Activated CD8-positive, alpha-beta memory T cell treated with anti-CD3 and anti-CD28 coated beads for 1 hour (primary cell): Measurements from ENCODE around the gene CDCP2.
"Not testable (repeated sequence)": the region's sequence is repeated elsewhere in the genome, so short reads cannot be mapped to it uniquely, and the experiment has no call there.

ENCODE experiments used
- DNase-seq, 2 donors: peaks; one replicate each; pipeline ENCODE4 v3.0.0-alpha.2; 2020; ENCODE audit warnings: low read depth in 1 of 2; ENCODE audit errors: extremely low read depth in 1 of 2

The CDCP2 gene

DNA sequence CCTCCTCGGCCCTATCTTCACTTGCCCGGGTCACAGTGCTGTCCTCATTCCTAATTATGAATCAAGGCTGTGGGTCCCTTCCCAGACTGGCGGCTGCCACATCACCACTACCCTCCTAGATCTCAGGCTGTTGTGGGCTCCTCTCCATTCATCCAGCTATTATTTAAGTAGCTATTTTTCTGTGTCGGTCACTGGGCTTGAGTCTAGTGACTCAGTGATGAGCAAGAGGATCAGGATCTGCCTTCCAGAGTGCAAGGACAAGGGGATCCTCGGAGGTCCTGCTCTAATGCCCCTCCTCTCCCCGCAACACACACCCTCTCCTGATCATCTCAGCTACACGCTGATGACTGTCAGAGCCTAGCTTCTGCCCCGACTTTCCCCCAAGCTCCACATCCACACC is 34.1 kb downstream of the CDCP2 start:
- no peak for DNase-seq

DNA sequence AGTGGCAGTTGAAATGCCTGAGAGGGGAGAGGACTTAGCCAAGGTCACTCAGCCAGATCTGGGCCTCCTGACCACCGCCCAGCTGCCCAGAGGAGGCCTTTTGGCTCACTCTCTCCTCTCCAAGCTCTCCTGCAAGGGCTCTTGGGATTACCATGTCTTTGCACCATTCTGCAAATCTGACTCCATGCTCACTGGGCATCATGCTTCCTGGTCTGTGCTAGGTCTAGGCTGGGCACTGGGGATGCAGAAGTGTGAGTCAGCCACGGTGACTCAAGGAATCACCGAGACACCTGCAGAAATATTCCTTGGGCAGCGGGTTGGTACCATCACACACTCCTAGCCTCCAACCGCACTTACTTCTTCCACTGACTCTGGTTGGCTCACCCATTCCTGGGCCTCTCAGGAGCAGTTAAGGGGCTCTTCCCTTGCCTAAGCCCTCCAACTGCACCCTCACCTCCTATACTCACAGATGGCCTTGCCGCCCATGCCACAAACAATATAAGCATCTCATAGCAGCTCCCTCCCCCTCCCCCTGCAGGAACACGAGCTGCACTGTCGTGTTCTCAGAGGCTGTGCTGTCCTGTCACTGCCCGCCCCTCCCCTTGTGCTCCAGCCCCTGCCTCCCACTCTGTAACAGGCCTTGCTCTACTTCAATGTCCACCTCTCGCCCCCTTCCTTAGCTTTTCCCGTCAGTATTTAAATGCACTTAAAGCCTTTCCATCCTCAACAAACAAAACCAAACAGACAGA is 34.8 kb downstream of the CDCP2 start:
- no peak for DNase-seq

DNA sequence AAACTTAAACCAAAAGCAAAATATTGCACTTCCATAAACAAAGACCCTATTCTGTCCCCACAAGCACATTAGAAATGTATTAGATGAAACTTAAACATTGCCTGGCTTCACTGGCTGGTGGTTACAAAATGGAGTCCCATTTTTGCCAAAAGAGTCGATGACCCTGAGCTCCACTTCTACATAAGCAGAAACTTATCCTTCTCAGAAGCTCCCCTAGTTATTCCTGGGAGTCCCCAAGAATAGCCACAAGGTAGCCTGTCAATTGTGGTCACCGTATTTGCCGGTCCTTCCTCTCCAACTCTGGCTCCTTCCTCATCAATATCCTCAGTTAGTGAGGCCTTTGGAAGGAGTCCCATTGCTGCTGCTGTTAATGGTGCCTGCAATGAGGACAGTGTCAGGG is 37.3 kb downstream of the CDCP2 start:
- no peak for DNase-seq

DNA sequence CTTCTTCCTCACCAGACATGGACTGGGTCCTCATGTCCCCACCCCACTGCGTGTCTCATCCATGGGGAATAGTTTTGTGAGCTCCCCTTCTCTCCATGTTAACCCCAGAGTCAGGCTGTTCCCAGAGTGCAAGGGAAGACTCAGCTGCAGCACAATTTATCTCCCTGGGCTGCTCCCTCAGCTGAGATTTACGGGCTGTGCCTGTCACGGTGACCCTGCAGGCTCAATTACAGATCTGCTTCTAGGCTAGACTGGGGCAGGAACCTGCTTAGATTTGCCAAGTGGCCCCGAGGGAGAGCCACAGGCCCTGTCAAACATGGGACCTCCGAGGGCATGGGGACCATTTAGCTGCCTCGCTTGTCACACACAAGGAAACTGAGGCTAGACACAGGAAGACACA is 37.8 kb downstream of the CDCP2 start:
- no peak for DNase-seq

DNA sequence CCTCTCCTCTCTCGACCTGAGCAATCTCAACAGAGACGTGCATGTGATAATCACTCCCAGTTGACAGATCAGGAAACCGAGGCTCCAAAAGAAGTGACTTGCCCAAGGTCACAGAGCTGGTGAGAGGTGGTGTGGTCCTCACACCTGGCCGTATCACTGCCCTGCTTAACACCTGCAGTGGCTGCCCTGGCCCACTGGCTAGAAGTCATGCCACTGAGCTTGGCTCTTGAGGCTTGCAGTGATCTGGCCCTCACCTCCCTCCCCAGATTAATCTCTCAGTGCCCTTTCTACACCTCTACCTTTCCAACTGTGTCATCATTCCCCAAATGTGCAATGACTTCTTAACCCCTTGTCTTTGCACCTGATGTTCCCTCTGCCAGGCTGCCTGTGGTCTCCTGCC is 38.8 kb downstream of the CDCP2 start:
- no peak for DNase-seq

DNA sequence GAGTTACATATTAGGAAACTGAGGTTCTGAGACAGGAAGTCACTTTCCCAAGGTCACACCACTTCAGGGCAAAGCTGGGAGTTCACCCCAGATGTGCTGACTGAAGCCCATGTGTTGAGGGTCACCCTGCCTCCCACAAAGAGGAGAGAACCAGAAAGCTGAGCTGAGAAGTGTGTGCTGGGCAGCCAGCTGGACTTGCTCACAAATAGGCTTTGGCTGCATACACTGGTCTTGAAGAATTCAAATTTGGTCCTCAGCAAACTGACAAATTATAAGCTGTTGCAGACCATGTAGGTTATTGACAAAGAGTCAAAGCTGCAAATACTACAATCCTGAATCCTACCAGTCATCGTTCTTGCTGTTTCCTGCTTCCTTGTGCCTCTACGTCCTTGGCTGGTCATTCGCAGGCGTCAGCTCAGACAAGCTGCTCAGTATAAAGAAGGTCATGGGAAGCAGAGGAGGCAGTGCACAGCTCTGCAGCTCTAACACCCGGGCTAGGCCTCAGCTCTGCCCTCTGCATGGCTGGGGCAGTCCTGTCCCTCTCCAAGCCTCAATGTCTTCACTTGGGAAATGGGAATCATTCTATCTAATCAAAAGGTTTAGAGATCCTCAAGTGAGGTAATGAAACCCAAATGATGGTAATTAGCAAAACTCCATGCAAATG is 40.0 kb downstream of the CDCP2 start:
- DNase-seq, result no peak

DNA sequence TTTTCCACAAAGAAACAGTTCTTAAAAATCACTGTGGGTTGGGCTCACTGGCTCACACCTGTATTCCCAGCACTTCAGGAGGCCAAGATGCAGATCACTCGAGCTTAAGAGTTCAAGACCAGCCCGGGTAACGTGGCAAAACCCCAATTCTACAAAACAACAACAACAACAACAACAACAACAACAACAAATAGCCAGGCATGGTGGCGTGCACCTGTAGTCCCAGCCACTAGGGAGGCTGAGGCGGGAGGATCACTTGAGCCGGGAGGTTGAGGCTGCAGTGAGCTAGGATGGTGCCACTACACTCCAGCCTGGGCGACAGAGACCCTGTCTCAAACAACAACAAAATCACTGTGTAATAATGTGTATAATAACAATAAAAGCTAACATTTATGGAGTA is 40.8 kb downstream of the CDCP2 start:
- no peak for DNase-seq

DNA sequence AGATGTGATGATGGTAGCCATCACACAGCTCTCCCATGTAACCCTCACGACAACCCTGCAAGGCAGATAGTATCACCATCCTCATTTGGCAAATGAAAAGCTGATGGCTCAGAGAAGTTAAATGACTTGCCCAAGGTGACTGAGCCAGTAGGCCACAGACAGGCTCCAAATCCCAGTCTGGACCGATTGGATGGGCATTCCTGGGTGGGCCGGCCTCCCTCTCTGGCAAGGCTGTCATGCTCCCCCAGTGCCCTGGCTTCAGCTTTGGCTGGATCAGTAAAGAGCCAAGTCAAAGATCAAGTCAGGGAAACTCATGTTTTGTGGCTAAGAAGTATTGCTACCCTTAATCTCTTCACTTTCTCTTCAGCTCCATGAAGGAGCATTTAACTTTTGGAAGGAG is 41.2 kb downstream of the CDCP2 start:
- DNase-seq, result no peak

DNA sequence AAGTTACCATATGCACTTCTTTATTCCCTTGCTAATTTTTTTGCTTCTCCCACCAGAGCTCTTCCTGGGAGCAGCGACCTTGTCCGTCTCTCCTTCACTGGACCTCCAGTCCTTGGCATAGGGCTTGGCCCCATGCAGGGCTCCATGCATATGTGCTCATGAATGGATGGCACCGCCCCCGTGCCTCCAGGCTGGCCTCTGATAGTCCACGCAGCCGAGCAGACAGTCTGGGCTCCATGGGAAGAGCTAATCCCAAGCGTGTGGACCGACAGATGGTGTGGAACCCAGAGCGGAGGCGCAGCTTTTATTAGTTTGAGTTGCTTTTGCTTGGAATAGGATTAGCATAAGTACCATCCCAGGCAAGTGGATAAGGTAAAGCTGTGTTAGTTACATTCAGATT is 41.8 kb downstream of the CDCP2 start:
- no peak for DNase-seq

DNA sequence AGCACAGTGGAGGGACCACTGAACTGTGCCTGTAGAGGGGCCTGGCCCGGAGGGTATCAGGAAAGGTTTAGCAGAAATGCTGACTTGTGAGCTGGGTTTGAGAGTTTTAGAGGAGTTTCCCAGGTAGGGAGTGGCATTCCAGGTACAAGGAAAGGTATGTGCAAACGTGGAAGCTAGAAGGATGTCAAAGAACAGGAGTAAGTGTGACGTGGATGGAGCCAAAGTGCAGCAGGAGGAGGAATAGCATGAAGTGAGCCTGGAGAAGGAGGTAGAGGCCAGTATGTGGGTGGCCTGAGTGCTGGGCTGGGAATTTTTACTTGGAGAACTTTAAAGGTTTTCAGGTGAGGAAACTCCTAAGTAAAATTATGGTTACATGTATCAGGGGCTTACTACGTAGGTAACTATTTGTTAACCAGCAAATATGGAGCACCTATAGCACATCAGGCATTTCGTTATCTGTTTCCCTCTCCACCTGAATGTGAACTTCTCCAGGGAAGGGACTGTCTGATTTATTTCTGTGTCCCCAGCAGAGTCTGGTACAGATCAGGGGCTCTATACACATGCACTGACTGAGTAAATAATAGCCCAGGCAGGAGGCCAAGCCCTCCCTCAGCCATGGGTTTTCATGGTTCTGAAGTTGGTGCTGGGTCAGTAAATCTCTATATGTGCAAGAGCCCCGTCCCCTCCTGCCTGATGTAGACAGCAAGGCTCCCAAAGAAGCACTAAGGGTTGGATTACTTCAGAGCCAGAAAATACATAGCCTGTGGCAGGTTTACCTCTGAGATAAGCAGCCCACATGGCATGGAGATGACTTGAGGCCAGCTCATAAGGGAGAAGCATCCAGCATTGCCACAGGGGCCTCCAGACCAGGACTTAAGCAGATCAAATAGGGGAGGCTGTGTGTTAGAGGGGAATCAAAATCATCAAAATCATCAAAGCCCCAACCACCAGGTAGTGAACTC is 43.4 kb downstream of the CDCP2 start:
- no peak for DNase-seq

DNA sequence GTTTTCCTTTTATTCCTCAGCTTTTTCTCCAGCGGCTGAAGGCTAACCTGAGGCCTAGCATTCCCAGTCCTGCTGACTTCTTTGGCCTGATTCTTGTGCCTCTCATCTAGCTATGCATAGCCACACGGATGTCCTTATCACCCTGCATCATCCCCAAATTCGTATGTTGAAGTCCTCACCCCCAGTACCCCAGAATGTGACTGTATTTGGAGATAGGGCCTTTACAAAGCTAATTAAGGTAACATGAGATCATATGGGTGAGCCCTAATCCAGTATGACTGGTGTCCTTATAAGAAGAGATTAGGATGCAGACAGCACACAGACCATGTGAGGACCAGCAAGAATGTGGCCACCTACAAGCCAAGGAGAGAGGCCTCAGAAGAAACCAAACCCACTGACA is 44.6 kb downstream of the CDCP2 start:
- DNase-seq, result no peak

DNA sequence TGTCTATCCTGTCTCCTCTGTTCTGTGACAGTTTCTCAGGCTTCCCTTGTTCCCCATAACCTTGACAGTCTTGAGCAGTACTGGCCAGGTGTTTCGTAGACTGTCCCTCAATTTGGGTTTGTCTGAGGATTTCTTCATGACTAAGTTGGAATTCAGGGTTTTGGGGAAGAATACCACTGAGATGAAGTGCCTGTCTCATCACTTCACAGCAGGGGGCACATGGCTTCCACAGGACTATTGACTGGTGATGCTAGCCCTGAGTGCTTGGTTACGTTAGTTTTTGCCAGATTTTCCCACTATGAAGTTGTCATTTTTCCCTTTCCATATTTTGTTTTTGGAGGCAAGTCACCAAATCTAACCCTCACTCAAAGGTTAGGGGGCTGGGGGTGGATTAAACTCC is 45.7 kb downstream of the CDCP2 start:
- DNase-seq, result no peak

DNA sequence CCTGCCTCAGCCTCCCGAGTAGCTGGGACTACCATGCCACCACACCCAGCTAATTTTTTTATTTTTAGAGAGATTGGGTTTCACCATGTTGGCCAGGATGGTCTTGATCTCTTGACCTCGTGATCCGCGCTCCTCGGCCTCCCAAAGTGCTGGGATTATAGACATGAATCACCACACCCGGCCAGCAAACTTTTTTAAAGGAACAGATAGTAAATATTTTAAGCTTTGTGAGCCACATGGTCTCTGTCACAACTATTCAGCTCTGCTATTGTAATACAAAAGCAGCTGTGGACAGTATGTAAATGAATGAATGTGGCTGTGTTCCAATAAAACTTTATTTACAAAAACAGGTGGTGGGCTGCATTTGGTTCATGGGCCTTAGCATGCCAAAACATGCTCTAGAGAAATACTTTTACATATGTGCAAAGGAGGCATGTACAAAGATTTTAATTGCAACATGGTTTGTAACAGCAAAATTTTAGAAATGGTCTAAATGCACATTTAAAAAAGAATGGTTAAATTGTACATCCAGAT is 47.0 kb downstream of the CDCP2 start:
- no peak for DNase-seq

DNA sequence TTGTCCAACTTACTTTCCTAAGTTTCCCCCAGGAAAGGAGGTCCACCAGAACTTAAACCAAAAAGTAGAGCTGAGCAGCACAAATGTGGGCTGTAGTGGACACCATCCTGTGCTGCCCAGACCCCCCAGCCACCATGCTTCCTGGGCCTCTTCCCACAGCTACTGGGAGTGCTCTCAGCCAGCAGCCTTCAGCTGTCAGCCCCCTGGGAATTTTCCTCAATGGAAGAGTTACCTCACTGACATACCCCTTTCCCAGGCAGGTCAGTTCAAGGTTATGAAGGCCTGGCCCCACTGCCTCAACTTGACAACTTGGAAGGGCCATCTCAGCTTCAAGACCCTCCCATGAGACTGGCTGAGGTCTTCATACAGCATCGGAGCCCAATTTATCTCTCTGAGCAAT is 47.7 kb downstream of the CDCP2 start:
- no peak for DNase-seq

DNA sequence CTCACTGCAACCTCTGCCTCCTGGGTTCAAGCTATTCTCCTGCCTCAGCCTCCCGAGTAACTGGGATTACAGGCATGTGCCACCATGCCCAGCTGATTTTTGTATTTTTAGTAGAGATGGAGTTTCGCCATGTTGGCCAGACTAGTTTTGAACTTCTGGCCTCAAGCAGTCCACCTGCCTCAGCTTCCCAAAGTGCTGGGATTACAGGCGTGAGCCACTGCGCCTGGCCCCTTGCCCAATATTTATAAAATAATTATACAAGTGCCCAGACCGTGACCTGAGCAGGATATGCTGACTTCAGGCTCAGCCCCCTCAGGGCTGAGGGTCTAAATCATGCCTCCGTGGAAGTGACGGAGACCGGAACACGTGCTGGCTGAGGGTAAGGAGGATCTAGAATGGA is 48.2 kb downstream of the CDCP2 start:
- not testable (repeated sequence) for DNase-seq

DNA sequence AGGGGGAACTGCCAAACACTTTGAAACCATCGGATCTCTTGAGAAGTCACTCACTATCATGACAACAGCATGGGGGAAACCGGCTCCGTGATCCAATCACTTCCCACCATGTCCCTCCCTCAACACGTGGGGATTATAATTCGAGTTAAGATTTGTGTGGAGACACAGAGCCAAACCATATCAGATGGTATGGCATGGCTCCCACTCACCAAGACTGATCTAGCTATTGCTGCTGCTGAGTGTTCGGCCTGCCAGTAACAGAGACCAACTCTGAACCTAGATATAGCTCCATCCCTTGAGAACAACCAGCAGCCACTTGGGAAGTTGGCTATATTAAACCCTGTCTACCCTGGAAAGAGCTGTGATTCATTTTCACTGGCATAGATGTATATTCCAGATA is 49.4 kb downstream of the CDCP2 start:
- DNase-seq, result no peak

DNA sequence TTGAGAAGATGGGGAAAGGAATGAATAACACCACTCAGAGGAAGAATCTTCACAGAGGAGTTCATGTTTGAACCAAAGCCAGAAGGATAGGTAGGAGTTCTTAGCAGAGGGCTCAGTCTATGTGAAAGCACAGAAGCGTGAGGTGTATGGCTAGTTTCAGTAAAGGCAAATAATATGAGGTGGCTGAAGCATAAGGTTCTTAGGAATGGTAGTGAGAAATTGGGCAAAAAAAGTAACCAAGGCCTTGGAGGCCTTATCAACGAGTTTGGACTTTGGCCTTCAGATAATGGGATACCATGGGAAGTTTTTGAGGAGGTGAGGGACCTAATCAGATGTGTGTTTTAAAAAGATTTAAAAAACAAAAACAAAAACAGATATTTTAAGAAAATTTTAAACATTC is 52.3 kb downstream of the CDCP2 start:
- DNase-seq, result no peak

DNA sequence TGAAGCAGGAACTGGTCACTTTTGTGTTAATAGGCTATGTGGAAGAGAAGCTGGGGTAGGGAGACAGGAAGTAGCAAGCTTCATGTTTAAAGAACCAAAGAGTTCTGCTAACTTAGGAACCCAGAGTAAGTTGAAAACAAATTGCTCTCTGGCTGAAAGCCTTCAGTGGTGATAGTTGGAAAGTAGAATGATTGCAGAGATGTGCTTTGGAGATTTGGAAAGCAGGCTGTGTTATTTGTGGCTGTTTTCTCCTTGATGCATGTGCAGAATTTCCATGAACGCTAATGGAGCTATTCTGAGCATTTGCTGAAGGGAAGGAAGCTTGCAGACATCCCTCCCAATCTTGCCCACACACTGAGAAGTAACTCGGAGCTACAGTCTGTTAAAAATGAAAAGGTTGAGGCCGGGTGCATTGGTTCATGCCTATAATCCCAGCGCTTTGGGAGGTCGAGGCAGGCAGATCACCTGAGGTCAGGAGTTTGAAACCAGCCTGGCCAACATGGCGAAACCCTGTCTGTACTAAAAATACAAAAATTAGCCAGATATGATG is 53.7 kb downstream of the CDCP2 start:
- no peak for DNase-seq

DNA sequence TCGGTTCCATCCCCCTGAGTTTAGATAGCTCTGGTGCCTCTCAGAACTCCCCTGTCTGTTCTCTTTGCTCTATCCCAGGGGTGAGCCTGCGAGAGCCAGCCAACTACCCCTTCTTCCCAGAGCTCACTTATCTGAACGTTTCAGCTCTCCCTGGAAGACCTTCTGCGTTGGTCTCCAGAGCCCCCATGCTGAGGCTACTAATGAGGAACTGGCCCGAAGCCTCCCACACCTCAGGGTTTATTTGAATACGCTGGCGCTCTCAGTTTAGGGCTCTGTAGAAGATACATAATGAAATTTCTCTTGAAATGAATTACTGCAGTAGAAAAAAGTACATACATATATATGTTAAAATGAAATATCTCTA is 55.9 kb downstream of the CDCP2 start:
- no peak for DNase-seq

DNA sequence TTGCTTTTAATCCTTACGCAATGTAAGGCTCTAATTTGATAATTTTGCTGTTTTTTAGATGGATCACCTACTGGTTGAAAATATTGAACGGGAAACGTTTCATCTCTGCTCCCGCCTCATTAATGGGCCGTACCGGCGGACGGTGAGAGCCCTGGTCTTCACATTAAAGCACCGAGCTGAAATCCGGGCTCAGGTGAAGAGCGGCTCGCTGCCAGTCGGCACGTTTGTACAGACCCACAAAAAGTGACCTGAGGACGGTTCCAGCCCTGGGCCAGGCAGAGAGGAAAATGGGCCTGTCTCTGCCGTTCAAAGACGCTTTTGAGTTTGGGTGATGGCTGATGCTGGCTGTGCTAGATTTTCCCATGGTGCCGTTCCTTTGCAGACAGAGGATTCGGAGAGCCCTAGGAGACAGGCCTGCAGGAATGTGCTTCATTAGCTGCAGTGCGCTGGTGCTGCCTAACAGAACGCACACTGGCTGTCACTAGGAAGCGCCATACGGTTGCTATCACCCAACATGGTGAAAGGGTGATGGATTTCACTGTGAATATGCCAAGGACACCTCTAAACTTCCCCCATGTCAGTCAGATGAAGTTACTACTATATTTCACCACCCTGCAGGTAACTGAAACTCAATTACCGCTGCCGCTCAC is 56.4 kb downstream of the CDCP2 start:
- no peak for DNase-seq
